ENCODE results near the gene SRM.
"Not testable (repeated sequence)": the region's sequence is repeated elsewhere in the genome, so short reads cannot be mapped to it uniquely, and the experiment has no call there.

SRM gene

DNA sequence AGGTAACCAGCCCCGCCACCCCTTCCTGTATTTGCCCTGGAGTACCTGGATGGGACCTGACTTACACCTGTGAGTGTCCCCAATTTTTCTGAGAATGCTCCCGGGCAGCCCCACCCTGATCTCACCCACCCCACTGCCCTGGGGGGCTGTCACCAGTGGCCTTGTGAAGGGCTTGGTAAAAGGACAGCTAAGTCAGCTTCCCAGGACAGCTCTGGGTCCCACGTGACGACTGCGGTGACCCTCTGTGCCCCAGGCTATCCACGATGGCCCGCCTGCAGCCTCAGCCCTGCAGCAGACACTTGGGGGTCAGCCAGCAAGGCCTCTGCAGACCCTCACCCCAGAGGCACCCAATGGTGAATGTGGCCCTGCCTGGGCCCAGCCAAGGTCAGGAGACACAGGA is 5.6 kb downstream of the SRM start:
- no peaks in the 10 kb centered on the region for H3K9me3 Mint-ChIP-seq
- H3K4me3 Mint-ChIP-seq: peak overlapping the region in 1 of 3 experiments; percentile 73
- H3K27ac Mint-ChIP-seq: no peak overlapping the region
- H3K27me3 Mint-ChIP-seq (ENCODE audit: low read depth): no peaks in the 10 kb centered on the region
- no peak for TF ChIP-seq CTCF (IDR thresholded peaks at IDR 0.05; ENCODE audit: unreplicated experiment in 3 of 3)
- H3K4me1 Mint-ChIP-seq: no peaks in the 10 kb centered on the region
- H3K36me3 Mint-ChIP-seq (ENCODE audit: low read depth): peaks cover 10% of the 10 kb centered on the region

DNA sequence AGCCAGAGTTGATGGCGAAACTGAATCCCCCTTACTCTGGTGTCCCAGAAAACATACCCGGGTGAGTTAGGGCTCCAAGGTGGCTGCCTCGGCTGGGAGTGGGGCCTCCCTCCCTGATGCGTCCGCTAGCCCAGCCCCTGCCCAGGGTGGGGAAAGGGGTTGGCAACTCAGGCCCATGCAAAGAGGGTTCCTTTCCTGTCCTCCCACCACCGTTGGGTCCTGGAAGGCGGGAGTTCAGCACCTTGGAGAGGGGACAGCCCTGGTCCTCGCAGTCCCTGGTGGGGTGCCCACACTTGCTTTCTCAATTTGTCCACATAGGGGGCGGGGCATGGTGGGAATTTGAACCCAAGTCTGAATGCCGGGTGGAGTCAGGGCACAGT is 6.1 kb downstream of the SRM start:
- Mint-ChIP-seq H3K4me3 (no peak overlapping the region), H3K9me3 (no peaks in the 10 kb centered on the region), H3K27me3 (ENCODE audit: low read depth) (no peaks in the 10 kb centered on the region), H3K4me1 (no peaks in the 10 kb centered on the region), H3K27ac (no peak overlapping the region), H3K36me3 (ENCODE audit: low read depth) (peaks cover 10% of the 10 kb centered on the region)
- no peak for TF ChIP-seq CTCF (IDR thresholded peaks at IDR 0.05; ENCODE audit: unreplicated experiment in 3 of 3)

DNA sequence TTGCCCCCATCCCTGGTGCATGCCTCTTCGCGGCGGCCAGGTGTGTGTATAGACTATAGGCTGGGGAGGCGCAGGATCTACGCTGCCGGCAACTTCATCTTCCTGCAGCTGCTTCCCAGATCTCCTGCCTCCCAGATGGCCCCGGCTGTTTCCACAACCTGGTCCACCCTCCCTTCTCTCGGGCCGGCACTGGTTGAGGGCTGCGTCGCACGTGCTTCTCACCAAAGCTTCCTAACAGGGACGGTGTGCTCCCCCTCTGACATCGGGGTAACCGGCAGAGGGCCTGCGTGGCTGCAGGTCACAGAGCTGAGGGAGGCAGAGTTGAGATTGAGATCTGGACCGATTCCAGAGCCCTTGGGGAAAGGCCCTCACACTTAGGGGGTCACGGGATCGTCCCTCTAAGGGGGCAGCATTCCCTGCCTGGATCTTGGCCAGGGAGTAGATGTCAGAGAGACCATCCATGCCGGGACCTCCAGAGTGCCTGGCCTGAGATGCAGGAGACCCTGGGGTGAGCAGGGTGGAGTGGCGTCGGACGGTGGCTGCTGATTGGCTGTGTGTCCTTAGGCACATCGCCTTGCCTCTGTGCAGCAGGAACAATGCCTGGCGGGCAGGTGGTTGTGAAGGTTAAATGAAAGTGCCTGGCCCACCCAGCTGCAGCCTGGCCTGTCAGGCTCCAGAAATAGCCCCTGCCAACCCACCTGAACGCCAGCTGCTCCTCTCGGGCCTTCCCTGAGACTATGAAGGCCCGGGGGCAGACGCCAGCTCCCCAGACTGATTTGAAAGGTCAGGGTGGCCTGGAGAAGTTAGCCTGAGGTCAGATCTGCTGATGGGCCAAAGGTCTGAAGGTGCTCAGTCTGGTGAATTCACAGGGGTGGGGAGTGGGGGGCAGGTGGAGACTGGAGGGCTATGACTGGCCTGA is 6.7 kb downstream of the SRM start:
- Mint-ChIP-seq H3K27ac (no peak overlapping the region), H3K9me3 (no peaks in the 10 kb centered on the region), H3K36me3 (ENCODE audit: low read depth) (peaks cover 10% of the 10 kb centered on the region), H3K27me3 (ENCODE audit: low read depth) (no peaks in the 10 kb centered on the region), H3K4me3 (no peak overlapping the region), H3K4me1 (no peaks in the 10 kb centered on the region)
- TF ChIP-seq CTCF (IDR thresholded peaks at IDR 0.05; ENCODE audit: unreplicated experiment in 3 of 3): no peak

- no peak overlapping the region for H3K4me3 Mint-ChIP-seq
- no peak for TF ChIP-seq CTCF (IDR thresholded peaks at IDR 0.05; ENCODE audit: unreplicated experiment in 3 of 3)
These were observed 7.9 kb downstream of the SRM start for GRCh38 chr1:11051781-11052511.

DNA sequence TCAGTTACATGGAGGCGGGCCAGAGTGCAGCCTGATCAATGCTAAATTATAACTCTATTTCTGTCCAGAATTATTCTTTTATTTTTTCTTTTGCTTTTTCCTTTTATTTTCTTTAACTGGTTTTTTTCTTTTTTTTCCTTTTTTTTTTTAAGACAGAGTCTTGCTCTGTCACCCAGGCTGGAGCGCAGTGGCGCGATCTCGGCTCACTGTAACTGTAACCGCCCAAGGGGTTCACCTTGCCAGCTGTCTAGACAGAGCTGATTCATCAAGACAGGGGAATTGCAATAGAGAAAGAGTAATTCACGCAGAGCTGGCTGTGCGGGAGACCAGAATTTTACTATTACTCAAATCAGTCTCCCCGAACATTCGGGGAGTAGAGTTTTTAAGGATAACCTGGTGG is 8.7 kb downstream of the SRM start:
- not testable (repeated sequence) for H3K27ac Mint-ChIP-seq; H3K4me3 Mint-ChIP-seq; H3K4me1 Mint-ChIP-seq; H3K27me3 Mint-ChIP-seq (ENCODE audit: low read depth); H3K36me3 Mint-ChIP-seq (ENCODE audit: low read depth); H3K9me3 Mint-ChIP-seq

More at GRCh38 chr1:11051781-11052511, 7.9 kb downstream of the SRM start:
- Mint-ChIP-seq H3K27me3 (ENCODE audit: low read depth) (no peaks in the 10 kb centered on the region), H3K36me3 (ENCODE audit: low read depth) (peaks cover under 1% of the 10 kb centered on the region), H3K9me3 (no peaks in the 10 kb centered on the region), H3K4me1 (no peaks in the 10 kb centered on the region), H3K27ac (no peak overlapping the region)

GRCh38 chr1:11046625-11047365 is 13.0 kb downstream of the SRM start, which contains the start of gene MASP2:
Gene MASP2, minus strand, starts transcription at chr1:11047239. Its CDS starts 32 bp downstream, at chr1:11047207.
- Mint-ChIP-seq H3K9me3 (no peaks in the 10 kb centered on the region), H3K4me1 (no peaks in the 10 kb centered on the region)

More at GRCh38 chr1:11046625-11047365, 13.0 kb downstream of the SRM start, which contains the start of gene MASP2:
- no peak within 1 kb of the TSS for H3K4me3 Mint-ChIP-seq
- no peak for TF ChIP-seq CTCF (IDR thresholded peaks at IDR 0.05; ENCODE audit: unreplicated experiment in 3 of 3)
- peaks cover 3% of the 10 kb centered on the region for H3K27me3 Mint-ChIP-seq (ENCODE audit: low read depth)
- no peak within 1 kb of the TSS for H3K27ac Mint-ChIP-seq
- H3K36me3 Mint-ChIP-seq (ENCODE audit: low read depth): no peaks in the 10 kb centered on the region

All from nephron (organoid).